Parathyroid adenoma (tissue), 2 donors: ENCODE data around the gene PIK3R5.

Source experiments
- H2AFZ ChIP-seq: fragments of 300-600 bp; sonication (generic); one replicate; pipeline ENCODE4 v1.7.0; 2017; ENCODE audit warnings: antibody characterized with exemption, mild to moderate bottlenecking
- H3K27ac ChIP-seq: fragments of 300-600 bp; sonication (generic); one replicate; pipeline ENCODE4 v1.7.0; 2017
- H3K27me3 ChIP-seq: fragments of 300-600 bp; sonication (generic); one replicate; pipeline ENCODE4 v1.7.0; 2017; ENCODE audit warnings: low read length; ENCODE audit not compliant: control insufficient read depth, insufficient read depth
- H3K36me3 ChIP-seq: fragments of 300-600 bp; sonication (generic); one replicate; pipeline ENCODE4 v1.7.0; 2017; ENCODE audit warnings: low read length; ENCODE audit not compliant: control insufficient read depth, insufficient read depth
- H3K4me1 ChIP-seq: fragments of 300-600 bp; sonication (generic); one replicate; pipeline ENCODE4 v1.7.0; 2017; ENCODE audit warnings: control low read depth
- H3K4me2 ChIP-seq: fragments of 300-600 bp; sonication (generic); one replicate; pipeline ENCODE4 v1.7.0; 2017; ENCODE audit warnings: low read length
- H3K4me3 ChIP-seq: fragments of 300-600 bp; sonication (generic); one replicate; pipeline ENCODE4 v1.7.0; 2017; ENCODE audit warnings: low read depth, low read length
- H3K79me2 ChIP-seq: fragments of 300-600 bp; sonication (generic); one replicate; pipeline ENCODE4 v1.7.0; 2017; ENCODE audit warnings: control low read depth
- H3K9ac ChIP-seq: fragments of 300-600 bp; sonication (generic); one replicate; pipeline ENCODE4 v1.7.0; 2017; ENCODE audit warnings: mild to moderate bottlenecking
- H3K9me3 ChIP-seq: fragments of 300-600 bp; sonication (generic); one replicate; pipeline ENCODE4 v1.7.0; 2017; ENCODE audit warnings: low read length; ENCODE audit not compliant: control insufficient read depth
- TF ChIP-seq, protein P1 (sequence below): fragments of 300-600 bp; sonication (generic); IDR thresholded peaks from one replicate; pipeline ENCODE4 v1.7.0; 2017; ENCODE audit warnings: antibody characterized with exemption, mild to moderate bottlenecking
- donor health status: primary hyperparathyroidism.

The PIK3R5 gene

DNA sequence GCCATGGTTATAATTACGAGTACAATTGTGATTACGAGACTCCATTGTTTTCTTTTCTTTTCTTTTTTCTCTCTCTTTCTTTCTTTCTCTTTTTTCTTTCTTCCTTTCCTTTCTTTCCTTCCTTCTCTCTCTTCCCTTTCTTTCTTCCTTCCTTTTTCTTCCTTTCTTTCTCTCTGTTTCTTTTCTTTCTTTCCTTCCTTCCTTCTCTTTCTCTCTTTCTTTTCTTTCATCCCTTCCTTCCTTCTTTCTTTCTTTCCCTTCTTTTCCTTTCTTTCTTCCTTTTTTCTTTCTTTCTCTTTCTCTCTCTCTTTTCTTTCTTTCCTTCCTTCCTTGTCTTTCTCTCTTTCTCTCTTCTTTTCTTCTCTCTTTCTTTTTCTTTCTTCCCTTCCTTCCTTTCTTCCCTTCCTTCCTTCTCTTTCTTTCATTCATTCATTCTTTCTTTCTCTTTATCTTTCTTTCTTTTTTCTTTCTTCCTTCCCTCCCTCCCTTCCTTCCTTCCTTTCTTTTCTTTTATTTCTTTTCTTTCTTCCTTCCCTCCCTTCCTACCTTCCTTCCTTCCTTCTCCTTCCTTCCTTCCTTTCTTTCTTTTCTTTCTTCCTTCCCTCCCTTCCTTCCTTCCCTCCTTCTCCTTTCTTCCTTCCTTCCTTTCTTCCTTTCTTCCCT is 41.7 kb upstream of the PIK3R5 start:
- Histone ChIP-seq H3K4me1 (no peaks in the 10 kb centered on the region), H3K79me2 (no peaks in the 10 kb centered on the region), H3K9ac (no peak overlapping the region), H3K27ac (no peak overlapping the region), H3K4me3 (no peak overlapping the region), H3K36me3 (no peaks in the 10 kb centered on the region), H3K9me3 (no peaks in the 10 kb centered on the region), H2AFZ (no peak overlapping the region), H3K4me2 (no peak overlapping the region), H3K27me3 (peaks cover 4% of the 10 kb centered on the region)
- TF ChIP-seq, protein P1, sequence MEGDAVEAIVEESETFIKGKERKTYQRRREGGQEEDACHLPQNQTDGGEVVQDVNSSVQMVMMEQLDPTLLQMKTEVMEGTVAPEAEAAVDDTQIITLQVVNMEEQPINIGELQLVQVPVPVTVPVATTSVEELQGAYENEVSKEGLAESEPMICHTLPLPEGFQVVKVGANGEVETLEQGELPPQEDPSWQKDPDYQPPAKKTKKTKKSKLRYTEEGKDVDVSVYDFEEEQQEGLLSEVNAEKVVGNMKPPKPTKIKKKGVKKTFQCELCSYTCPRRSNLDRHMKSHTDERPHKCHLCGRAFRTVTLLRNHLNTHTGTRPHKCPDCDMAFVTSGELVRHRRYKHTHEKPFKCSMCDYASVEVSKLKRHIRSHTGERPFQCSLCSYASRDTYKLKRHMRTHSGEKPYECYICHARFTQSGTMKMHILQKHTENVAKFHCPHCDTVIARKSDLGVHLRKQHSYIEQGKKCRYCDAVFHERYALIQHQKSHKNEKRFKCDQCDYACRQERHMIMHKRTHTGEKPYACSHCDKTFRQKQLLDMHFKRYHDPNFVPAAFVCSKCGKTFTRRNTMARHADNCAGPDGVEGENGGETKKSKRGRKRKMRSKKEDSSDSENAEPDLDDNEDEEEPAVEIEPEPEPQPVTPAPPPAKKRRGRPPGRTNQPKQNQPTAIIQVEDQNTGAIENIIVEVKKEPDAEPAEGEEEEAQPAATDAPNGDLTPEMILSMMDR: no peak

DNA sequence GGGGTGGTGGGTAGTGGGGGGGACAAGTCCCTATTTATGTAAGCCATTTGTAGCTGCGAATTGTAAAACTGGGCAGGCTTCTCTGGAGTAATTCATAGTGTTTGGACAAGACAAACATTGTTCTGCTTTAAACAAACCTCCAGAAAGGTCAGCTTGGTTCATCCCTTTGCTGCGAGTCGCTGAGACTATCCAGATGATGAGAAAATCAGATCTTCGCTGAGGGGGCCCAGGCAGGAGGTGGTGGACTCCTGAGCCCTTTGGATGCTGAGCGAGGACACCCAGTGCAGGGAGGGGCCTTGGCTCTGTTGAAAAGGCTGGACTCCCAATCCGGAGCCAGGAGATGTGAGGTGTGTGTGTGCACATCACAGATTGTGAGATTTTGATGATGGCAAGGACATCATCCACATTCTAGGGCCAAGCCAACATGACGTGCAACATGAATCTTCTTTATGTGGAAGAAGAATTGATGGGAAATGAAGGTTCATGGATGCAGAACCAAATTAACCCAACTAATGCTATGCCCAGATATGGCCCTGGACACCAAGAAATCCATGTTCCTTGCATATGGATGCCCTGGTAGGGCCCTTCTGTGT is 40.8 kb upstream of the PIK3R5 start:
- no peaks in the 10 kb centered on the region for H3K36me3 ChIP-seq
- no peak overlapping the region for H3K9ac ChIP-seq
- no peak overlapping the region for H2AFZ ChIP-seq
- H3K4me1 ChIP-seq: no peaks in the 10 kb centered on the region
- H3K9me3 ChIP-seq: no peaks in the 10 kb centered on the region
- no peak overlapping the region for H3K27ac ChIP-seq
- TF ChIP-seq, protein P1: no peak
- H3K27me3 ChIP-seq: peaks cover 4% of the 10 kb centered on the region
- no peaks in the 10 kb centered on the region for H3K79me2 ChIP-seq
- no peak overlapping the region for H3K4me3 ChIP-seq
- no peak overlapping the region for H3K4me2 ChIP-seq

DNA sequence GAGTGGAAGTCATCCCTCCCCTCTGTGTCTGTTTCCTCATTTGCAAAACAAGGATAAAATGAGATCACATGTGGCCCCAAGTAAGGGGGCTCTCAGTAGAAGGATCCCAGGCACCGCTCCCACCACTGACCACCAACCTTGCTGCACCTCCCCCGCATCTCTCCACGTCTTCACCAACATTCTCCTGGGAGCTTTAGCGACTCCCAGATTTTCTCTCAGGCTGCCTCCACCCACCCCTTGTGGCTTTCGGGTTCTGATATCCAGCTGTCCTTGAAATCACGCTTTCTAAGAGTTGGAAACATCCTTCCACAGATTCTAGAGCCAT is 39.4 kb upstream of the PIK3R5 start:
- H3K27ac ChIP-seq: no peak overlapping the region
- H3K4me2 ChIP-seq: no peak overlapping the region
- TF ChIP-seq, protein P1: no peak
- H3K36me3 ChIP-seq: no peaks in the 10 kb centered on the region
- no peaks in the 10 kb centered on the region for H3K79me2 ChIP-seq
- no peak overlapping the region for H2AFZ ChIP-seq
- H3K4me1 ChIP-seq: no peaks in the 10 kb centered on the region
- H3K27me3 ChIP-seq: peaks cover 4% of the 10 kb centered on the region
- no peaks in the 10 kb centered on the region for H3K9me3 ChIP-seq
- no peak overlapping the region for H3K9ac ChIP-seq
- no peak overlapping the region for H3K4me3 ChIP-seq

DNA sequence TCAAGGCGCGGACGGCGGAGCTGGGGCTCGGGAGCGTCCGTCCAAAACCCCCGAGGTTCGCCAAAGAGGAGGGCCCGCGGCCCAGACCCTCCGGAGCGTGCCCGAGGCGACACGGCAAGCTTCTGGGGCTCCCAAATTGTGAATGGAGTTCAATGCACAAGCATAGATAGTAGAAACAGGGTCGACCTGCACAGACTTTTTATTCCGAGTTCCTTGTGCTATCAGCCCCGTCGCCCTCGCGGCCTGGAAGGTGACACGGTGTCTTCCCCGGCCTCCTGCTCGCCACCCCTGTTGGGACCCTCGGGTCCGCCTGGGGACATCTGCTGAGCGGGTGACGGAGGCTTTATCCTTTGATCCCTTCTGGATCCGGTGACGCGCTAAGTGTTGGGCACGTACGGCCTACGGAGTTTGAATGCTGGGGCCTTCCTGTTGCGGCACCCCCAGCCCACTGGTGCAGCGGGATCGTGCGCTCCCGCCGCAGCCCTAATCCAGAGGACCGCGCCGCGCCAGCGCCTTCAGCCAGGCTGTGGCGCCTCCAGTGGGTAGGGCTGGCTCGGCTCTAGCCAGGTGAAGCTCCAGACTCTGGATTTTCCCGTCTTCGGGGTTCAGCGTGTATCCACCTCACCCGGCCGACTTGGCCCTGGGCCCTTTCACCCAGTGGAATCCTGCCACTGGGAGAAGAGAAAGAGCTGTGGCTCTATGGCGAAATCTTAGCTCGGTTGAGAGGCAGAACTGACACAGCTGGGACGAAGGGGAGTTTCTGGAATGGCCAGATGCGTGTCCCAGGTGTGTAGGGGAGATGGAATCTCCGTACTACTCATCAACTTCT is 38.8 kb upstream of the PIK3R5 start:
- Histone ChIP-seq H3K4me2 (no peak overlapping the region), H2AFZ (peak overlapping the region; percentile 2), H3K27me3 (peaks cover 4% of the 10 kb centered on the region), H3K27ac (no peak overlapping the region), H3K4me1 (no peaks in the 10 kb centered on the region), H3K4me3 (no peak overlapping the region), H3K36me3 (no peaks in the 10 kb centered on the region), H3K79me2 (no peaks in the 10 kb centered on the region), H3K9ac (no peak overlapping the region), H3K9me3 (no peaks in the 10 kb centered on the region)
- TF ChIP-seq, protein P1: no peak
